Kidney (tissue), 14 donors: ENCODE results near the gene PRM3. TPM values are rescaled to one million over a fixed set of nuclear protein-coding genes. Genes with fewer than 3 reads are reported as not detected.

Source experiments
- DNase-seq, 5 donors: peaks; one replicate each; pipeline ENCODE4 v3.0.0-alpha.2; 2013 to 2020
- FAIRE-seq: peaks from 2 replicates; lab custom pipeline; 2012; peaks lifted over from hg19 to GRCh38; lab: Jason Lieb, UNC
- H3K27ac ChIP-seq, 2 donors: one replicate each; pipeline ENCODE4 v1.7.0; 2013; ENCODE audit warnings: low read depth in 2 of 2, low read length in 2 of 2, inconsistent platforms in 1 of 2
- H3K27me3 ChIP-seq: one replicate; pipeline ENCODE4 v1.7.1; 2013; ENCODE audit warnings: low read length, inconsistent platforms; ENCODE audit not compliant: control insufficient read depth, insufficient read depth
- H3K36me3 ChIP-seq, 3 donors: one replicate each; pipeline versions ENCODE4 v1.7.0 to v1.7.1; 2013; ENCODE audit warnings: low read length in 3 of 3, control low read depth in 1 of 3, inconsistent platforms in 1 of 3; ENCODE audit not compliant: insufficient read depth in 3 of 3, control insufficient read depth in 2 of 3
- H3K4me1 ChIP-seq, 3 donors: one replicate each; pipeline versions ENCODE4 v1.7.0 to v1.7.1; 2013; ENCODE audit warnings: low read length in 3 of 3, inconsistent platforms in 1 of 3, low read depth in 1 of 3; ENCODE audit not compliant: control insufficient read depth in 2 of 3, insufficient read depth in 2 of 3
- H3K4me3 ChIP-seq, 3 donors: one replicate each; pipeline versions ENCODE4 v1.7.0 to v1.8.1; 2013; ENCODE audit warnings: low read length in 3 of 3, control low read depth in 1 of 3, inconsistent platforms in 1 of 3
- H3K9ac ChIP-seq, 3 donors: one replicate each; pipeline versions ENCODE4 v1.7.0 to v1.7.1; 2013; ENCODE audit warnings: low read length in 3 of 3, control low read depth in 1 of 3, inconsistent platforms in 1 of 3
- H3K9me3 ChIP-seq, 3 donors: one replicate each; pipeline versions ENCODE4 v1.7.0 to v1.7.1; 2013; ENCODE audit warnings: low read length in 3 of 3, control low read depth in 1 of 3, inconsistent platforms in 1 of 3; ENCODE audit not compliant: control insufficient read depth in 2 of 3, insufficient read depth in 1 of 3
- intact Hi-C: fragments of 100-400 bp; cut with DNase I; formaldehyde crosslinking; loops from one replicate; pipeline ENCODE4 v1.11.1; 2022
- polyA plus RNA-seq: library from polyadenylated mRNA; stranded (reverse); fragments of 350-450 nt; fragmentation: Illumina TruSeq; extraction: RNeasy Lipid Tissue Mini Kit (QIAGEN cat#74804); gene quantifications from one replicate; pipeline ENCODE4 v1.2.3, GENCODE V29; 2014; ENCODE audit warnings: low read depth, low replicate concordance; ENCODE audit not compliant: insufficient read depth
- total RNA-seq: library from RNA; stranded (reverse); fragmentation: NEBNext Ultra II Directional; extraction: Animal tissue kit (Norgen Biotek cat#: 25700); gene quantifications from one replicate; pipeline ENCODE4 v1.2.1, GENCODE V29; 2021
- TF ChIP-seq, protein P1 (sequence below): IDR thresholded peaks from 3 replicates; pipeline ENCODE4 v1.5.1; 2012; ENCODE audit warnings: mild to moderate bottlenecking, moderate library complexity, borderline replicate concordance; ENCODE audit not compliant: insufficient read depth; ENCODE audit errors: extremely low read depth
- donor health status: control.
- donor health status: control.
- donor health status: control.
- donor health status: control.
- donor health status: control.
- donor health status: DM: yes; HTN: yes; CAD: no.
- donor health status: Normal renal cell carcinoma (clear cell type).

The PRM3 gene
- total and polyA plus RNA-seq, 2 donors from 2014 or later: not detected

DNA sequence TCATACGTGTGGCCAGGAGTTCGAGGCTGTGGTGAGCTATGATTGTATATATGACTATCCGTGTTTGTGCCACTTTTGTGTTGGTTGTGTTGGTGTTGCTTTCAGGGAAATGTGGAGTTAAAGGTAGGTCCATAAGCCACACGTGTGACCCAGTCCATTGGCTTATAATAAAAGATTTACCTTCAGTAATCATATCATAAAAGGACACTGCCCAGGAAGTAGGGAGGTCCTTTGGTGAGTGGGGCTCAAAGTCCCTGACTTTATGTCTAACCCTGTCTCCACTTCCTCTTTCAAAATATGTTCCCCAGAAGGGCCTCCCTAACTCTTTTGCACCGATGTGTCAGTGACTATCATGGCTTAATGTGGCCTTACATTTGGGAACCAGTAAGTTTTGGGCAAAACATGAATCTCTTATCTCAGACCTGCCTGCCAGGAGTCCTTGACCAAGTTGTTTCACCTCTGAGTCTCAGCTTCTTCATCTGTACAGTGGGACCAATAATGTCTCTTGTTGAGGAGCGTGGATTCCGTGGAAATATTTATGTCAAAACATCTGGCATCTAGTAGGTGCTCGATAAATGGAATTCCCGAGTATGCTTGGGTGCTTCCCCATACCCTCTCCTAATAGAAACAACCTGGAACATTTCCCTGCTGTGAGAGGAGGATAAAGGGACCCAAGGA is 9.1 kb downstream of the PRM3 start:
- Histone ChIP-seq H3K27me3 (no peaks in the 10 kb centered on the region), H3K36me3 (no peaks in the 10 kb centered on the region), H3K4me3 (no peak overlapping the region), H3K4me1 (peaks cover 0 to 4% (median 3%) of the 10 kb centered on the region in 3 donors), H3K9me3 (no peaks in the 10 kb centered on the region), H3K27ac (no peak overlapping the region), H3K9ac (no peak overlapping the region)
- no peak for FAIRE-seq
- intact Hi-C loops: no loop called here
- TF ChIP-seq, protein P1, sequence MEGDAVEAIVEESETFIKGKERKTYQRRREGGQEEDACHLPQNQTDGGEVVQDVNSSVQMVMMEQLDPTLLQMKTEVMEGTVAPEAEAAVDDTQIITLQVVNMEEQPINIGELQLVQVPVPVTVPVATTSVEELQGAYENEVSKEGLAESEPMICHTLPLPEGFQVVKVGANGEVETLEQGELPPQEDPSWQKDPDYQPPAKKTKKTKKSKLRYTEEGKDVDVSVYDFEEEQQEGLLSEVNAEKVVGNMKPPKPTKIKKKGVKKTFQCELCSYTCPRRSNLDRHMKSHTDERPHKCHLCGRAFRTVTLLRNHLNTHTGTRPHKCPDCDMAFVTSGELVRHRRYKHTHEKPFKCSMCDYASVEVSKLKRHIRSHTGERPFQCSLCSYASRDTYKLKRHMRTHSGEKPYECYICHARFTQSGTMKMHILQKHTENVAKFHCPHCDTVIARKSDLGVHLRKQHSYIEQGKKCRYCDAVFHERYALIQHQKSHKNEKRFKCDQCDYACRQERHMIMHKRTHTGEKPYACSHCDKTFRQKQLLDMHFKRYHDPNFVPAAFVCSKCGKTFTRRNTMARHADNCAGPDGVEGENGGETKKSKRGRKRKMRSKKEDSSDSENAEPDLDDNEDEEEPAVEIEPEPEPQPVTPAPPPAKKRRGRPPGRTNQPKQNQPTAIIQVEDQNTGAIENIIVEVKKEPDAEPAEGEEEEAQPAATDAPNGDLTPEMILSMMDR: no peak
- no peak for DNase-seq

DNA sequence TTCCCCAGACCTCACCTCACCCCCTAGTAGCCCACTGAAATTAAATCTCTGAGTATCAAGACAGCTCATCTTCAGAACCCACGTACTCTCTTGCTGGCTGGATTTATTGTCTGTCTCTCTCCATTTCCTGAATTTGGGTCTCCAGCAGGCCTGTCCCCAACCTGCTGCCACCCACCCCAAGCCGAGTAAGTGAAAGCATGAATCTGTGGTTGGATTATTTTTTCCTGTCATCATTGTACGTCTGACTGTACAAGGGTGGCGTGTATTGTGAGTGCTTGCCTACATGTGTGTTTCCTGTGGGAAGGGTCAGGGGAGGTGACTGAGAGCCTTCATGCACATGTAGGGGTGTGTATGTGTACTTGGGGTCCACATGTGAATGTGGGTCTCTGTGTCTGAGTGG is 9.7 kb downstream of the PRM3 start:
- no peaks in the 10 kb centered on the region for H3K27me3 ChIP-seq
- DNase-seq: no peak
- H3K27ac ChIP-seq: no peak overlapping the region
- H3K4me1 ChIP-seq: peaks cover 0 to 9% (median 8%) of the 10 kb centered on the region in 3 donors
- no peak for FAIRE-seq
- no peaks in the 10 kb centered on the region for H3K36me3 ChIP-seq
- no peak overlapping the region for H3K9ac ChIP-seq
- TF ChIP-seq, protein P1: no peak
- H3K9me3 ChIP-seq: no peaks in the 10 kb centered on the region
- H3K4me3 ChIP-seq: no peak overlapping the region
- intact Hi-C loops: no loop called here

DNA sequence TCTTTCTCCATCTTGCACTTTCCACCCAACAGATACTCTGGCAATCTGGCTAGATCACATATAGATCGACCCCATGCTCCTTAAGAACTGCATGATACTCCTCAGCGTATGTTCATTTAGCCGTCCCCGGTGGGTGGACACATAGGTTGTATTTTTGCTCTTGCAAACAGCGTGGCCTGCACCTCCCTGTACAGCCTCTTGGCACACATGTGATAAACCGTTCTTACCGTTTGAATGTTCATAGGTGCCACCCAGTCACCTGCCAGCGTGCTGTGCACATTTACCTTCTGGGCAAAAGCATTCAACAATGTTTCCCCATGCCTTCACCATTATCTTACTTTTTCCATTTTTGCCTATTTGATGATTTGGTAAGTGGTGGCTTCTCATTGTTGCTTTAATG is 10.5 kb downstream of the PRM3 start:
- Histone ChIP-seq H3K27ac (no peak overlapping the region), H3K27me3 (no peaks in the 10 kb centered on the region), H3K4me3 (no peak overlapping the region), H3K9ac (no peak overlapping the region), H3K36me3 (no peaks in the 10 kb centered on the region), H3K4me1 (peaks cover 0 to 12% (median 11%) of the 10 kb centered on the region in 3 donors), H3K9me3 (no peaks in the 10 kb centered on the region)
- DNase-seq (no peak), FAIRE-seq (no peak)
- TF ChIP-seq, protein P1: no peak
- intact Hi-C loops: no loop called here
